Measurements from ENCODE around the gene SPSB1. TPM values are rescaled to one million over a fixed set of nuclear protein-coding genes. Genes with fewer than 3 reads are reported as not detected.

The SPSB1 gene
- total and polyA plus RNA-seq, 2 experiments from 2014 or later, result 13.5 to 22.7 TPM

DNA sequence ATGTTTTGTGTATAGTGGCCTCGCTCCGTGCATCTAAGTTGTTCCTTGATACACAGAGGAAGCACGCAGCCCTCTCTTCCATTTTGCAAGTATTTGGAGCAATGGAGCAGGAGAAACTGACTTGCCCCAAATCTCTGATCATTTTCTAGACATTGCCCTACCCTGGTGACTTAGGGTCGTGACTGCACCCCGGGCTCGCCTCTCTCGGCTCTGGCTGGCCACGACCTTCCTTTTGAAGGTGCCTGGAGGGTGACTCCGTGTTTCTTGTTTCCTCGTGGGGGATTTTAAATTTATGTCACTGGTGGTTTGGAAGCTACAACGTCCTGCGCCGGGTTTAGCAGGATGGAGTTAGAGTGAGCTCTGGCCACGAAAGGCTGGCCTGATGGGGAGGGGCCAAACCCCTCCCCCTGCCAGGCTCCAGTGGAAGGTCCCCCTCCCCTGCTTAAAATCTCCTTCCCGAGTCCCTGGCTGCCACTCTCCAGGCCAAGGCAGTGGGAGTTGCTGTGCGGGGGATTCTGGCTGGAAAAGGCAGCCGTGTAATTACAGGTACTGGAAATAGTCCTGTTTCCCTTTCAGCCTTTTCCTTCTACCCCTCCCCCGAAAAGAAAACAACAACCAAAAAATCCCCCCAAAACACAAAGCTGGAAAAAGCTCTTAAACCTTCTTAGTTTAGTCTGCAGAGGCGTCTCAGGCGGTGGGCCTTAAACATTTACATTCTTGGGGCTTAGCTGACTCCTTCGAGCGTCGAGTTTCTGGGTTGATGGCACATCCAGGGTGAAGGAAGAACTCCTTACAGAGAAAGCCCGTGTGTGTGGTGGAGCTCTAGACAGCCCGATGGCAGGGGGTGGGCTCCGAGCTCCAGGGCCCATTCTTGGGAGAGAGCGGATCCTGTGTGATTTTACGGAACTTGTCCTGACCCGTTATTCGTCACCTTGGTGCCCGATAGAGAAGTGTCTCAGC is 28.1 kb downstream of the SPSB1 start:
- in situ Hi-C loops (cut with MboI), result no loop called here
- 54 to 57% methylated on average over 31 of the region's 31 CpGs for WGBS, 2 experiments (ENCODE audit: low coverage in 1 of 2, low lambda C conversion rate in 2 of 2, missing lambda C conversion rate in 2 of 2)
- Histone ChIP-seq H3K27ac (peak overlapping the region; percentile 65), H3K4me2 (ENCODE audit: unreplicated experiment) (peak overlapping the region; percentile 74), H3K36me3 (ENCODE audit: low read depth) (no peaks in the 10 kb centered on the region), H3K9me2 (ENCODE audit: insufficient read depth) (no peaks in the 10 kb centered on the region), H3F3A (ENCODE audit: insufficient read depth) (peaks cover 16% of the 10 kb centered on the region; the same call in 1 of the 2 replicates), H4K20me1 (ENCODE audit: insufficient read depth) (no peaks in the 10 kb centered on the region; the same call in 1 of the 2 replicates), H3K9me3 (ENCODE audit: low read depth) (no peaks in the 10 kb centered on the region), H3K9ac (peak overlapping the region; percentile 65), H3K79me2 (ENCODE audit: insufficient read depth) (peaks cover 96% of the 10 kb centered on the region), H3K4me3 (peak overlapping the region; percentile 29), H3K4me1 (ENCODE audit: insufficient read depth) (peaks cover 40% of the 10 kb centered on the region), H3K27me3 (replicated peaks; ENCODE audit: insufficient read depth) (no peaks in the 10 kb centered on the region), H2AFZ (peak overlapping the region; percentile 13; the same call in 1 of the 2 replicates)
- TF ChIP-seq EZH2phosphoT487 (IDR thresholded peaks at IDR 0.05; ENCODE audit: insufficient read depth, low read depth) (no peak), EZH2 (IDR thresholded peaks at IDR 0.05; ENCODE audit: insufficient read depth, poor library complexity, severe bottlenecking) (no peak)
- DNase-seq, result no peak

DNA sequence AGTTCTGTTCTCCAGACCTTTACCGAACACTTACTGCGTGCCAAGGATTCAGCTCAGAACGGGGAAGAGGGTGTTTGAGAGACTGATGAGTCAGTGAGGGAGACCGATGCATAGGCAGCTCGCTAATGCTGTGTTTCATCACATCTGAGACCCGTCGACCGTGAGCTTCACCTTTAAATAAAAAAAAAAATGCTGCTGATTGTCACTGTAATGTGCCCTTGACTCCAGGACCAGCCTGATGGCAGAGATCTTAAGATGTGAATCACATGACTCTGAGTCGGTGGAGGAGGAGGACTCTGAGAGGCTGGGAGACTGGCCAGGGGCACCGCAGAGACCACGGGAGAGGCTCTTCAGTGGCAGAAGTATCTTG is 28.8 kb downstream of the SPSB1 start:
- Histone ChIP-seq H2AFZ (peak overlapping the region; percentile 13; the same call in 1 of the 2 replicates), H3K9me2 (ENCODE audit: insufficient read depth) (no peaks in the 10 kb centered on the region), H3K36me3 (ENCODE audit: low read depth) (no peaks in the 10 kb centered on the region), H4K20me1 (ENCODE audit: insufficient read depth) (no peaks in the 10 kb centered on the region; the same call in 1 of the 2 replicates), H3K79me2 (ENCODE audit: insufficient read depth) (peaks cover 96% of the 10 kb centered on the region), H3K9ac (peak overlapping the region; percentile 65), H3F3A (ENCODE audit: insufficient read depth) (peaks cover 16% of the 10 kb centered on the region; the same call in 1 of the 2 replicates), H3K9me3 (ENCODE audit: low read depth) (no peaks in the 10 kb centered on the region), H3K4me3 (peak overlapping the region; percentile 29), H3K27ac (peak overlapping the region; percentile 65), H3K4me1 (ENCODE audit: insufficient read depth) (peaks cover 43% of the 10 kb centered on the region), H3K4me2 (ENCODE audit: unreplicated experiment) (peak overlapping the region; percentile 74), H3K27me3 (replicated peaks; ENCODE audit: insufficient read depth) (no peaks in the 10 kb centered on the region)
- peak; percentile 93 for DNase-seq
- TF ChIP-seq EZH2 (IDR thresholded peaks at IDR 0.05; ENCODE audit: insufficient read depth, poor library complexity, severe bottlenecking), result no peak
- no peak for TF ChIP-seq EZH2phosphoT487 (IDR thresholded peaks at IDR 0.05; ENCODE audit: insufficient read depth, low read depth)
- in situ Hi-C loops (cut with MboI), result no loop called here
- 10 to 15% methylated on average over 11 of the region's 11 CpGs for WGBS, 2 experiments (ENCODE audit: low coverage in 1 of 2, low lambda C conversion rate in 2 of 2, missing lambda C conversion rate in 2 of 2)

DNA sequence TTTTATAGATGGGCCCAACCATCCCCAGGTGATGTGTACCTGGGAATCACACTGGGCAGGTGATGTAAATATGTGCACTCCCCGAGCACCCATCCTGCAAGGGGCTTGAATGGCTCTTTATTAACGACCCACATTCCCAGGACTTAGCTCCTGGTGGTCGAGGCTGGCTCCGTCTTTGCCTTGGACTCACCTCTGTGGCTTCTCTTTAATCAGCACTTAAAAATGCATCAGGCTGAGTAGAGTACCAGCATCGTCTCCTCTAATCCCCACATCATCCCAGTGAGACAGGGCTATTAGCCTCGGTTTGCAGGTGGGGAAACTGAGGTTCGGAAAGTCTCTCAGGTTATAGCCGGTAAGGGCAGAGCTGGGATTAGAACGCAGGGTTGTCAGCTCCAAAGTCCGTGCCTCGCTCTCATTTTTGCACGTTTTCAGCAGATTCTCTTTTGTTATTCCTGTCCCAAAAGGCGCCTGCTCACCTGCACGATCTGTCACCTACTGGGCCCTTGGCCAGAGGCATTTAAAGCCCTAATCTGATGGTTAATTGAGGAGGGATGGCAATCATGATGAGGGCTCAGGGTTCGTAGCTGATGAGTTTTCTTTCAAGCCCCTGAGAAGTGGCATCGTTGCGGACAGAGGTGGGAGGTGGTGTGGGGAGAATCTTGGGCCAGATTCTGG is 29.4 kb downstream of the SPSB1 start:
- WGBS, 2 experiments (ENCODE audit: low coverage in 1 of 2, low lambda C conversion rate in 2 of 2, missing lambda C conversion rate in 2 of 2), result 89 to 90% methylated on average over 17 of the region's 17 CpGs
- H3K4me2 ChIP-seq (ENCODE audit: unreplicated experiment), result peak overlapping the region; percentile 74
- H2AFZ ChIP-seq, result no peak overlapping the region
- peak overlapping the region; percentile 65; the same call in 1 of the 2 replicates for H3K9ac ChIP-seq
- H3K4me3 ChIP-seq, result no peak overlapping the region
- peaks cover 95% of the 10 kb centered on the region for H3K79me2 ChIP-seq (ENCODE audit: insufficient read depth)
- TF ChIP-seq EZH2phosphoT487 (IDR thresholded peaks at IDR 0.05; ENCODE audit: insufficient read depth, low read depth), result no peak
- no peak for TF ChIP-seq EZH2 (IDR thresholded peaks at IDR 0.05; ENCODE audit: insufficient read depth, poor library complexity, severe bottlenecking)
- no peaks in the 10 kb centered on the region for H3K27me3 ChIP-seq (replicated peaks; ENCODE audit: insufficient read depth)
- H3K4me1 ChIP-seq (ENCODE audit: insufficient read depth), result peaks cover 42% of the 10 kb centered on the region
- H3K9me2 ChIP-seq (ENCODE audit: insufficient read depth), result no peaks in the 10 kb centered on the region
- no peaks in the 10 kb centered on the region for H3K9me3 ChIP-seq (ENCODE audit: low read depth)
- peaks cover 2% of the 10 kb centered on the region; the same call in 1 of the 2 replicates for H4K20me1 ChIP-seq (ENCODE audit: insufficient read depth)
- H3K27ac ChIP-seq, result peak overlapping the region; percentile 65; the same call in 1 of the 2 replicates
- H3F3A ChIP-seq (ENCODE audit: insufficient read depth), result peaks cover 12% of the 10 kb centered on the region; the same call in 1 of the 2 replicates
- no peak for DNase-seq
- in situ Hi-C loops (cut with MboI), result no loop called here
- H3K36me3 ChIP-seq (ENCODE audit: low read depth), result no peaks in the 10 kb centered on the region

GRCh38 chr1:9322661-9323244 is 30.1 kb downstream of the SPSB1 start:
- Histone ChIP-seq H3K4me1 (ENCODE audit: insufficient read depth) (peaks cover 36% of the 10 kb centered on the region), H3K9me2 (ENCODE audit: insufficient read depth) (no peaks in the 10 kb centered on the region), H3K4me2 (ENCODE audit: unreplicated experiment) (no peak overlapping the region), H3F3A (ENCODE audit: insufficient read depth) (peaks cover 10% of the 10 kb centered on the region; the same call in 1 of the 2 replicates), H3K79me2 (ENCODE audit: insufficient read depth) (peaks cover 95% of the 10 kb centered on the region), H3K4me3 (no peak overlapping the region), H3K9me3 (ENCODE audit: low read depth) (no peaks in the 10 kb centered on the region), H4K20me1 (ENCODE audit: insufficient read depth) (peaks cover 5% of the 10 kb centered on the region; the same call in 1 of the 2 replicates), H3K27ac (no peak overlapping the region), H3K36me3 (ENCODE audit: low read depth) (no peaks in the 10 kb centered on the region), H2AFZ (no peak overlapping the region), H3K27me3 (replicated peaks; ENCODE audit: insufficient read depth) (no peaks in the 10 kb centered on the region), H3K9ac (no peak overlapping the region)
- DNase-seq, result no peak
- 85 to 88% methylated on average over 19 to 27 of the region's 27 CpGs for WGBS, 2 experiments (ENCODE audit: low coverage in 1 of 2, low lambda C conversion rate in 2 of 2, missing lambda C conversion rate in 2 of 2)
- TF ChIP-seq EZH2phosphoT487 (IDR thresholded peaks at IDR 0.05; ENCODE audit: insufficient read depth, low read depth) (no peak), EZH2 (IDR thresholded peaks at IDR 0.05; ENCODE audit: insufficient read depth, poor library complexity, severe bottlenecking) (no peak)
- in situ Hi-C loops (cut with MboI), result no loop called here
